GM23338 (cell line): ENCODE results near the gene TPGS1. TPM values are rescaled to one million over a fixed set of nuclear protein-coding genes. Genes with fewer than 3 reads are reported as not detected.

ENCODE experiments used
- ATAC-seq: fragments of 200-7000 bp; cut with Tn5 transposase; 3 replicates; pipeline ENCODE4 v1.9.1; 2020
- DNase-seq: peaks from one replicate; pipeline ENCODE4 v3.0.0-alpha.2; 2015; ENCODE audit warnings: low spot score
- H2AFZ ChIP-seq: fragments of 200-600 bp; sonication (generic); 2 replicates; pipeline ENCODE4 v1.8.0; 2016; ENCODE audit warnings: antibody characterized with exemption, mild to moderate bottlenecking, moderate library complexity
- H3F3A ChIP-seq: fragments of 200-600 bp; sonication (generic); replicated peaks from 2 replicates; pipeline ENCODE4 v1.8.0; 2017; ENCODE audit warnings: antibody characterized with exemption, mixed run types, low read depth
- H3K27ac ChIP-seq: fragments of 200-600 bp; sonication (generic); 2 replicates; pipeline ENCODE4 v1.6.1; 2016; ENCODE audit warnings: low read depth
- H3K27me3 ChIP-seq: fragments of 200-600 bp; sonication (generic); 2 replicates; pipeline ENCODE4 v1.8.0; 2016; ENCODE audit warnings: mild to moderate bottlenecking, mixed run types, moderate library complexity; ENCODE audit not compliant: insufficient read depth
- H3K36me3 ChIP-seq: fragments of 200-600 bp; sonication (generic); 2 replicates; pipeline ENCODE4 v1.8.0; 2016; ENCODE audit warnings: mild to moderate bottlenecking; ENCODE audit not compliant: insufficient read depth
- H3K4me1 ChIP-seq: fragments of 200-600 bp; sonication (generic); 2 replicates; pipeline ENCODE4 v1.8.0; 2016; ENCODE audit warnings: mild to moderate bottlenecking, moderate library complexity; ENCODE audit not compliant: insufficient read depth
- H3K4me2 ChIP-seq: fragments of 200-600 bp; sonication (generic); 2 replicates; pipeline ENCODE4 v1.7.1; 2017; ENCODE audit warnings: mixed run types
- H3K4me3 ChIP-seq: fragments of 200-600 bp; sonication (generic); 2 replicates; pipeline ENCODE4 v1.6.1; 2016; ENCODE audit warnings: mixed run types
- H3K79me2 ChIP-seq: fragments of 200-600 bp; sonication (generic); replicated peaks from 2 replicates; pipeline ENCODE4 v1.8.0; 2017; ENCODE audit warnings: mild to moderate bottlenecking; ENCODE audit not compliant: insufficient read depth
- H3K9me2 ChIP-seq: fragments of 200-600 bp; sonication (generic); 2 replicates; pipeline ENCODE4 v1.8.0; 2017; ENCODE audit not compliant: insufficient read depth
- H4K20me1 ChIP-seq: fragments of 200-600 bp; sonication (generic); replicated peaks from 2 replicates; pipeline ENCODE4 v1.8.0; 2017; ENCODE audit warnings: mild to moderate bottlenecking; ENCODE audit not compliant: insufficient read depth
- H3K27ac Mint-ChIP-seq: 2 replicates; pipeline ENCODE4 v1.8.0; 2020; ENCODE audit warnings: inconsistent platforms, mild to moderate bottlenecking, moderate library complexity, mixed read lengths
- H3K27me3 Mint-ChIP-seq: 3 replicates; pipeline ENCODE4 v1.8.0; 2022; ENCODE audit warnings: low read depth, mild to moderate bottlenecking, moderate library complexity, mixed read lengths, inconsistent platforms; ENCODE audit not compliant: insufficient read depth, poor library complexity
- H3K36me3 Mint-ChIP-seq: 3 replicates; pipeline ENCODE4 v1.8.0; 2021; ENCODE audit warnings: low read depth, mild to moderate bottlenecking, inconsistent platforms, moderate library complexity, mixed read lengths
- H3K4me1 Mint-ChIP-seq: 3 replicates; pipeline ENCODE4 v1.8.0; 2020; ENCODE audit warnings: mild to moderate bottlenecking, inconsistent platforms, mixed read lengths
- H3K4me3 Mint-ChIP-seq: 3 replicates; pipeline ENCODE4 v1.8.0; 2021; ENCODE audit warnings: moderate library complexity, mild to moderate bottlenecking, inconsistent platforms, mixed read lengths
- H3K9me3 Mint-ChIP-seq: 3 replicates; pipeline ENCODE4 v1.8.0; 2020; ENCODE audit warnings: moderate library complexity, mild to moderate bottlenecking, inconsistent platforms, mixed read lengths
- CREB1 ChIP-seq: fragments of 250-450 bp; sonication (Bioruptor Pico); IDR thresholded peaks from 2 replicates; pipeline ENCODE4 v1.5.0; 2020; ENCODE audit warnings: low read depth, mild to moderate bottlenecking, moderate library complexity
- JUNB ChIP-seq: IDR thresholded peaks from one replicate; pipeline ENCODE4 v1.6.1; 2016; ENCODE audit warnings: antibody characterized with exemption; ENCODE audit not compliant: unreplicated experiment
- POLR2AphosphoS5 ChIP-seq: IDR thresholded peaks from 2 replicates; pipeline ENCODE4 v1.6.1; 2016; ENCODE audit warnings: antibody characterized with exemption, low read depth
- ZNF114 ChIP-seq: fragments of 250-450 bp; sonication (Bioruptor Pico); IDR thresholded peaks from 2 replicates; pipeline ENCODE4 v1.5.0; 2020; ENCODE audit warnings: mild to moderate bottlenecking, moderate library complexity
- ZNF331 ChIP-seq: fragments of 250-450 bp; sonication (Bioruptor Pico); IDR thresholded peaks from 2 replicates; pipeline ENCODE4 v1.5.0; 2020; ENCODE audit warnings: low read depth, mild to moderate bottlenecking, moderate library complexity
- polyA plus RNA-seq: library from polyadenylated mRNA; unstranded; fragments of >200 nt; fragmentation: Nextera tagmentation; extraction: Ambion mirVana; gene quantifications from 2 replicates; pipeline ENCODE4 v1.2.1, GENCODE V29; 2016
- total RNA-seq: library from RNA; depleted of rRNA; stranded (reverse); fragments of >200 nt; shearing (Covaris generic); gene quantifications from 2 replicates; pipeline ENCODE4 v1.2.3, GENCODE V29; 2014
- TF ChIP-seq, protein P1 (sequence below): IDR thresholded peaks from one replicate; pipeline ENCODE4 v1.6.1; 2018; ENCODE audit warnings: antibody characterized with exemption; ENCODE audit not compliant: unreplicated experiment
- TF ChIP-seq, protein P2 (sequence below), 2 experiments: fragments of 200-600 bp in 1 of 2; sonication (generic) in 1 of 2; conservative IDR thresholded peaks; 2 replicates each; pipeline versions ENCODE4 v1.5.1 to v1.6.1; 2016 to 2017; ENCODE audit warnings: antibody characterized with exemption in 2 of 2, low read depth in 2 of 2, mild to moderate bottlenecking in 2 of 2, moderate library complexity in 1 of 2
- TF ChIP-seq, protein P3 (sequence below): fragments of 250-450 bp; sonication (Bioruptor Pico); IDR thresholded peaks from 2 replicates; pipeline ENCODE4 v1.5.0; 2020; ENCODE audit warnings: mild to moderate bottlenecking, moderate library complexity

The TPGS1 gene
- total and polyA plus RNA-seq, 2 experiments from 2014 or later = 11.9 to 38.4 TPM

DNA sequence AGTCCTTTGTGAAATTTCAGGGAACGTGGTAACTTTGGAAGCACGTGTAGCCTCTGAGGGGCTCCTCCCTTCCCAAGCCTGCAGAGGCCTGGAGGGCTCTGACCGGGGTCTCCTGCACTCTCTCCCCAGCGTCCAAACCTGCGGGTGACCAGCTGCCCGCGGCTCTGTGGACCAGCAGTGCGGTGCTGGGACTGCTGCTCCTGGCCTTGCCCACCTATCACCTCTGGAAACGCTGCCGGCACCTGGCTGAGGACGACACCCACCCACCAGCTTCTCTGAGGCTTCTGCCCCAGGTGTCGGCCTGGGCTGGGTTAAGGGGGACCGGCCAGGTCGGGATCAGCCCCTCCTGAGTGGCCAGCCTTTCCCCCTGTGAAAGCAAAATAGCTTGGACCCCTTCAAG, 2.7 kb upstream of the TPGS1 start (continued):
- TF ChIP-seq, protein P1, sequence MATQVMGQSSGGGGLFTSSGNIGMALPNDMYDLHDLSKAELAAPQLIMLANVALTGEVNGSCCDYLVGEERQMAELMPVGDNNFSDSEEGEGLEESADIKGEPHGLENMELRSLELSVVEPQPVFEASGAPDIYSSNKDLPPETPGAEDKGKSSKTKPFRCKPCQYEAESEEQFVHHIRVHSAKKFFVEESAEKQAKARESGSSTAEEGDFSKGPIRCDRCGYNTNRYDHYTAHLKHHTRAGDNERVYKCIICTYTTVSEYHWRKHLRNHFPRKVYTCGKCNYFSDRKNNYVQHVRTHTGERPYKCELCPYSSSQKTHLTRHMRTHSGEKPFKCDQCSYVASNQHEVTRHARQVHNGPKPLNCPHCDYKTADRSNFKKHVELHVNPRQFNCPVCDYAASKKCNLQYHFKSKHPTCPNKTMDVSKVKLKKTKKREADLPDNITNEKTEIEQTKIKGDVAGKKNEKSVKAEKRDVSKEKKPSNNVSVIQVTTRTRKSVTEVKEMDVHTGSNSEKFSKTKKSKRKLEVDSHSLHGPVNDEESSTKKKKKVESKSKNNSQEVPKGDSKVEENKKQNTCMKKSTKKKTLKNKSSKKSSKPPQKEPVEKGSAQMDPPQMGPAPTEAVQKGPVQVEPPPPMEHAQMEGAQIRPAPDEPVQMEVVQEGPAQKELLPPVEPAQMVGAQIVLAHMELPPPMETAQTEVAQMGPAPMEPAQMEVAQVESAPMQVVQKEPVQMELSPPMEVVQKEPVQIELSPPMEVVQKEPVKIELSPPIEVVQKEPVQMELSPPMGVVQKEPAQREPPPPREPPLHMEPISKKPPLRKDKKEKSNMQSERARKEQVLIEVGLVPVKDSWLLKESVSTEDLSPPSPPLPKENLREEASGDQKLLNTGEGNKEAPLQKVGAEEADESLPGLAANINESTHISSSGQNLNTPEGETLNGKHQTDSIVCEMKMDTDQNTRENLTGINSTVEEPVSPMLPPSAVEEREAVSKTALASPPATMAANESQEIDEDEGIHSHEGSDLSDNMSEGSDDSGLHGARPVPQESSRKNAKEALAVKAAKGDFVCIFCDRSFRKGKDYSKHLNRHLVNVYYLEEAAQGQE = no peak
- TF ChIP-seq ZNF331 = no peak
- TF ChIP-seq, protein P2, sequence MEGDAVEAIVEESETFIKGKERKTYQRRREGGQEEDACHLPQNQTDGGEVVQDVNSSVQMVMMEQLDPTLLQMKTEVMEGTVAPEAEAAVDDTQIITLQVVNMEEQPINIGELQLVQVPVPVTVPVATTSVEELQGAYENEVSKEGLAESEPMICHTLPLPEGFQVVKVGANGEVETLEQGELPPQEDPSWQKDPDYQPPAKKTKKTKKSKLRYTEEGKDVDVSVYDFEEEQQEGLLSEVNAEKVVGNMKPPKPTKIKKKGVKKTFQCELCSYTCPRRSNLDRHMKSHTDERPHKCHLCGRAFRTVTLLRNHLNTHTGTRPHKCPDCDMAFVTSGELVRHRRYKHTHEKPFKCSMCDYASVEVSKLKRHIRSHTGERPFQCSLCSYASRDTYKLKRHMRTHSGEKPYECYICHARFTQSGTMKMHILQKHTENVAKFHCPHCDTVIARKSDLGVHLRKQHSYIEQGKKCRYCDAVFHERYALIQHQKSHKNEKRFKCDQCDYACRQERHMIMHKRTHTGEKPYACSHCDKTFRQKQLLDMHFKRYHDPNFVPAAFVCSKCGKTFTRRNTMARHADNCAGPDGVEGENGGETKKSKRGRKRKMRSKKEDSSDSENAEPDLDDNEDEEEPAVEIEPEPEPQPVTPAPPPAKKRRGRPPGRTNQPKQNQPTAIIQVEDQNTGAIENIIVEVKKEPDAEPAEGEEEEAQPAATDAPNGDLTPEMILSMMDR (conservative IDR thresholded peaks at IDR 0.05; ENCODE audit: low read depth in 2 of 2) = no peak
- TF ChIP-seq CREB1 (CRISPR knock-in tag) = no peak

DNA sequence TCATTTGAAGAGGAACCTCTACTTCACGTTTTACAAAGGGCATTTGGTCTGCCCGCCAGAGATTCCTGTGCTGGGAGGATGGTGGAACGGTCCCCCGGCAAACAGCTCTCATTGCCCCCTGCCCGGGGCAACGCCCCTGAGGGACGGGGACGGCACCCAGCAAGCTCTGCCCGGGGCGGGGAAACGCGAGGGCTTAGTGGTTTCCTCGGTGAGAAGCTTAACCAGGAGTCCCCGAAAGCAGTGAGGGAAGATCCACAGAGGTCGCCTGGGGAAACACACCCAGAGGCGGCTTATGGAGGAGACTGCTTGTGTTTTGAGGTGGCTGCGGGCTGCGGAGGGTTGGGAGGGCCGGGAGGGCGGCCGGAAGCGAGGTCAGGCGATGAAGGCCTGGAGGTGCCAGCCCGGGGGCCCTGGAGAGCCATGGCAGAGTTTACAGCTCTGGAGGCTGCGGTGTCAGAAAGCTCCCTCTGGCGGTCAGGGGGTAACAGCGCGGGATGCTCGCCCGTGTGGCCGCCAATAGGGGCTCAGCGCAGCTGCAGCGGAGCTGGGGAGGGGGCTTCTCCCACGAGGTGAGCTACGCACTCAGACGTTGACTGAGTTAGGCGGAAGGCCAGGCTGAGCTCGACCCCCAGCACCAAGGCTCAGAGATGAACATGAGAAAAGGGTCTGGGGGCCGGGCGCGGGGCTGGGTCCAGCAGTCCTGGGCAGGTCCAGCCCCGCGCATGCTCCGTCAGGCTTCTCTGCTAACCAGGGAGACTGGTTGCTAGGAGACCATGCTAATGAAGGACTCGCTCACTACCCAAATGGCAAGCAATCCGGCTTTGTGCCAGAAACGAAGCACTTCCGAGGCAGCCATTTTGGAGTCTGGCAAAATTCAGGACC, 652 bp upstream of the TPGS1 start:
- Histone ChIP-seq H3K79me2 (no peaks in the 10 kb centered on the region), H3K4me2 (peak overlapping the region; percentile 98), H3K27ac (peak overlapping the region; percentile 93), H2AFZ (peak overlapping the region; percentile 91), H3K27me3 (no peaks in the 10 kb centered on the region), H4K20me1 (no peaks in the 10 kb centered on the region), H3K4me1 (peaks cover 13% of the 10 kb centered on the region; the same call in 1 of the 2 replicates), H3F3A (0 out of 2 replicates have a peak, but pooled peaks cover 14% of the 10 kb centered on the region), H3K4me3 (peak overlapping the region; percentile 81), H3K36me3 (no peaks in the 10 kb centered on the region; the same call in 1 of the 2 replicates), H3K9me2 (no peaks in the 10 kb centered on the region)
- ATAC-seq = peak; percentile 71
- H3K4me1 Mint-ChIP-seq = peaks cover 18% of the 10 kb centered on the region
- H3K4me3 Mint-ChIP-seq = peak overlapping the region; percentile 85
- peak; percentile 99 for DNase-seq
- H3K9me3 Mint-ChIP-seq = peaks cover 15% of the 10 kb centered on the region
- H3K27ac Mint-ChIP-seq = peak overlapping the region; percentile 100
- H3K36me3 Mint-ChIP-seq = peaks cover 19% of the 10 kb centered on the region
- H3K27me3 Mint-ChIP-seq = peaks cover 23% of the 10 kb centered on the region
- TF ChIP-seq POLR2AphosphoS5 (peak; percentile 29), ZNF114 (CRISPR knock-in tag) (no peak), ZNF331 (no peak), JUNB (no peak), CREB1 (CRISPR knock-in tag) (peak; percentile 63)
- TF ChIP-seq, protein P2 (conservative IDR thresholded peaks at IDR 0.05; ENCODE audit: low read depth in 2 of 2) = peak; percentile 79 to 85
- TF ChIP-seq, protein P3, sequence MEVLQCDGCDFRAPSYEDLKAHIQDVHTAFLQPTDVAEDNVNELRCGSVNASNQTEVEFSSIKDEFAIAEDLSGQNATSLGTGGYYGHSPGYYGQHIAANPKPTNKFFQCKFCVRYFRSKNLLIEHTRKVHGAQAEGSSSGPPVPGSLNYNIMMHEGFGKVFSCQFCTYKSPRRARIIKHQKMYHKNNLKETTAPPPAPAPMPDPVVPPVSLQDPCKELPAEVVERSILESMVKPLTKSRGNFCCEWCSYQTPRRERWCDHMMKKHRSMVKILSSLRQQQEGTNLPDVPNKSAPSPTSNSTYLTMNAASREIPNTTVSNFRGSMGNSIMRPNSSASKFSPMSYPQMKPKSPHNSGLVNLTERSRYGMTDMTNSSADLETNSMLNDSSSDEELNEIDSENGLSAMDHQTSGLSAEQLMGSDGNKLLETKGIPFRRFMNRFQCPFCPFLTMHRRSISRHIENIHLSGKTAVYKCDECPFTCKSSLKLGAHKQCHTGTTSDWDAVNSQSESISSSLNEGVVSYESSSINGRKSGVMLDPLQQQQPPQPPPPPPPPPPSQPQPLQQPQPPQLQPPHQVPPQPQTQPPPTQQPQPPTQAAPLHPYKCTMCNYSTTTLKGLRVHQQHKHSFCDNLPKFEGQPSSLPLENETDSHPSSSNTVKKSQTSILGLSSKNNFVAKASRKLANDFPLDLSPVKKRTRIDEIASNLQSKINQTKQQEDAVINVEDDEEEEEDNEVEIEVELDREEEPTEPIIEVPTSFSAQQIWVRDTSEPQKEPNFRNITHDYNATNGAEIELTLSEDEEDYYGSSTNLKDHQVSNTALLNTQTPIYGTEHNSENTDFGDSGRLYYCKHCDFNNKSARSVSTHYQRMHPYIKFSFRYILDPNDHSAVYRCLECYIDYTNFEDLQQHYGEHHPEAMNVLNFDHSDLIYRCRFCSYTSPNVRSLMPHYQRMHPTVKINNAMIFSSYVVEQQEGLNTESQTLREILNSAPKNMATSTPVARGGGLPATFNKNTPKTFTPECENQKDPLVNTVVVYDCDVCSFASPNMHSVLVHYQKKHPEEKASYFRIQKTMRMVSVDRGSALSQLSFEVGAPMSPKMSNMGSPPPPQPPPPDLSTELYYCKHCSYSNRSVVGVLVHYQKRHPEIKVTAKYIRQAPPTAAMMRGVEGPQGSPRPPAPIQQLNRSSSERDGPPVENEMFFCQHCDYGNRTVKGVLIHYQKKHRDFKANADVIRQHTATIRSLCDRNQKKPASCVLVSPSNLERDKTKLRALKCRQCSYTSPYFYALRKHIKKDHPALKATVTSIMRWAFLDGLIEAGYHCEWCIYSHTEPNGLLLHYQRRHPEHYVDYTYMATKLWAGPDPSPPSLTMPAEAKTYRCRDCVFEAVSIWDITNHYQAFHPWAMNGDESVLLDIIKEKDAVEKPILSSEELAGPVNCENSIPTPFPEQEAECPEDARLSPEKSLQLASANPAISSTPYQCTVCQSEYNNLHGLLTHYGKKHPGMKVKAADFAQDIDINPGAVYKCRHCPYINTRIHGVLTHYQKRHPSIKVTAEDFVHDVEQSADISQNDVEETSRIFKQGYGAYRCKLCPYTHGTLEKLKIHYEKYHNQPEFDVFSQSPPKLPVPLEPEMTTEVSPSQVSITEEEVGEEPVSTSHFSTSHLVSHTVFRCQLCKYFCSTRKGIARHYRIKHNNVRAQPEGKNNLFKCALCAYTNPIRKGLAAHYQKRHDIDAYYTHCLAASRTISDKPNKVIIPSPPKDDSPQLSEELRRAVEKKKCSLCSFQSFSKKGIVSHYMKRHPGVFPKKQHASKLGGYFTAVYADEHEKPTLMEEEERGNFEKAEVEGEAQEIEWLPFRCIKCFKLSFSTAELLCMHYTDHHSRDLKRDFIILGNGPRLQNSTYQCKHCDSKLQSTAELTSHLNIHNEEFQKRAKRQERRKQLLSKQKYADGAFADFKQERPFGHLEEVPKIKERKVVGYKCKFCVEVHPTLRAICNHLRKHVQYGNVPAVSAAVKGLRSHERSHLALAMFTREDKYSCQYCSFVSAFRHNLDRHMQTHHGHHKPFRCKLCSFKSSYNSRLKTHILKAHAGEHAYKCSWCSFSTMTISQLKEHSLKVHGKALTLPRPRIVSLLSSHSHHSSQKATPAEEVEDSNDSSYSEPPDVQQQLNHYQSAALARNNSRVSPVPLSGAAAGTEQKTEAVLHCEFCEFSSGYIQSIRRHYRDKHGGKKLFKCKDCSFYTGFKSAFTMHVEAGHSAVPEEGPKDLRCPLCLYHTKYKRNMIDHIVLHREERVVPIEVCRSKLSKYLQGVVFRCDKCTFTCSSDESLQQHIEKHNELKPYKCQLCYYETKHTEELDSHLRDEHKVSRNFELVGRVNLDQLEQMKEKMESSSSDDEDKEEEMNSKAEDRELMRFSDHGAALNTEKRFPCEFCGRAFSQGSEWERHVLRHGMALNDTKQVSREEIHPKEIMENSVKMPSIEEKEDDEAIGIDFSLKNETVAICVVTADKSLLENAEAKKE = no peak
